PC-3 (cell line): ENCODE results near the gene MTMR2.

ENCODE experiments used
- EZH2 ChIP-seq: fragments of 300-600 bp; sonication (generic); IDR thresholded peaks from one replicate; pipeline ENCODE4 v1.6.1; 2017; ENCODE audit warnings: antibody characterized with exemption, mild to moderate bottlenecking, low read length; ENCODE audit not compliant: unreplicated experiment
- EZH2phosphoT487 ChIP-seq: fragments of 300-600 bp; sonication (generic); IDR thresholded peaks from 2 replicates; pipeline ENCODE4 v1.6.1; 2018; ENCODE audit warnings: mild to moderate bottlenecking, antibody characterized with exemption, low read length, borderline replicate concordance
- TF ChIP-seq, protein P1 (sequence below): fragments of 300-600 bp; sonication (generic); conservative IDR thresholded peaks from 2 replicates; pipeline ENCODE4 v1.5.1; 2017; ENCODE audit warnings: antibody characterized with exemption, low read depth, mild to moderate bottlenecking, low read length

DNA sequence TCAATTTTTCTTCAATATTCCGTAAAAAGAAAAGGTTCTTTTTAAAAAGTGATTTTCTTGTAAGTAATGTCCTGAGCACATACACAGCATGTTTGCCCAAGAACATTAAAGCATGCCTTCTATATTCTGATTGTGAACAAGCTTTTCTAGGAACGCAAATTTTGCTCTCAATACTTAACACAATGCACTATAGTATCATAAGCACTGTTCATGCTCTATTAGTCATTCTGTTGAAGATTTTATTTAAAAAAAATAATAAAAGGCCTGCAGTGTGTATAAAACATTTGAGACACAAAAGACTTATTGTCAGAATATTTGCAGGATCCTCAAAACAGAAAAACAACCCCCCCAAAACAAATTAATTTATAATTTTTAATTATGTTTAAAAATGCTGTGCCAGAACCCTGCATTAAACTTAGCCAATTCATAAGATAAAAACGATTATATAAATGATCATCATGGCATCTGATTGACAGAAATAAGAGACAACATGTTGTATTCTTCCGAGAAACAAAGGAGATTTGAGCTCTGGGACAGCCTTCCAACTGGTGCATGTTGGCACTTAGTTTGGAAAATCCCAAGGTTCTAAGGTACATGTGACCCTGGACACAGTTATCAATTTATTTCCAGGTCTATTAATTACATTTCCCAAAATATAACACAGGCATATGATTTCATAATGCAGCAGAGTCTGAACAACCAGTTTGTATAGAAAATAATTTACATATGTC is 13.1 kb downstream of the MTMR2 start:
- TF ChIP-seq EZH2phosphoT487: no peak
- TF ChIP-seq EZH2: no peak
- TF ChIP-seq, protein P1, sequence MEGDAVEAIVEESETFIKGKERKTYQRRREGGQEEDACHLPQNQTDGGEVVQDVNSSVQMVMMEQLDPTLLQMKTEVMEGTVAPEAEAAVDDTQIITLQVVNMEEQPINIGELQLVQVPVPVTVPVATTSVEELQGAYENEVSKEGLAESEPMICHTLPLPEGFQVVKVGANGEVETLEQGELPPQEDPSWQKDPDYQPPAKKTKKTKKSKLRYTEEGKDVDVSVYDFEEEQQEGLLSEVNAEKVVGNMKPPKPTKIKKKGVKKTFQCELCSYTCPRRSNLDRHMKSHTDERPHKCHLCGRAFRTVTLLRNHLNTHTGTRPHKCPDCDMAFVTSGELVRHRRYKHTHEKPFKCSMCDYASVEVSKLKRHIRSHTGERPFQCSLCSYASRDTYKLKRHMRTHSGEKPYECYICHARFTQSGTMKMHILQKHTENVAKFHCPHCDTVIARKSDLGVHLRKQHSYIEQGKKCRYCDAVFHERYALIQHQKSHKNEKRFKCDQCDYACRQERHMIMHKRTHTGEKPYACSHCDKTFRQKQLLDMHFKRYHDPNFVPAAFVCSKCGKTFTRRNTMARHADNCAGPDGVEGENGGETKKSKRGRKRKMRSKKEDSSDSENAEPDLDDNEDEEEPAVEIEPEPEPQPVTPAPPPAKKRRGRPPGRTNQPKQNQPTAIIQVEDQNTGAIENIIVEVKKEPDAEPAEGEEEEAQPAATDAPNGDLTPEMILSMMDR: no peak
